ENCODE data around the gene TNNI3.
"Not testable (repeated sequence)": the region's sequence is repeated elsewhere in the genome, so short reads cannot be mapped to it uniquely, and the experiment has no call there.

TNNI3 gene

GRCh38 chr19:55173186-55173713 lies 15.7 kb upstream of the TNNI3 start:
- DNase-seq (ENCODE audit: low read depth in 2 of 2): no peak

- no peak for DNase-seq (ENCODE audit: low read depth in 2 of 2)
Measured at GRCh38 chr19:55172741-55173140, 15.2 kb upstream of the TNNI3 start.

GRCh38 chr19:55172318-55172717 lies 14.8 kb upstream of the TNNI3 start:
- not testable (repeated sequence) for DNase-seq (ENCODE audit: low read depth in 2 of 2)

GRCh38 chr19:55171440-55171839 lies 13.9 kb upstream of the TNNI3 start:
- DNase-seq (ENCODE audit: low read depth in 2 of 2): no peak

- DNase-seq (ENCODE audit: low read depth in 2 of 2): no peak
Measured at GRCh38 chr19:55169136-55169535, 11.6 kb upstream of the TNNI3 start.

- DNase-seq (ENCODE audit: low read depth in 2 of 2): peak; percentile 48 to 66
Measured at GRCh38 chr19:55166530-55167268, 9.2 kb upstream of the TNNI3 start, which contains the start of gene DNAAF3. Gene DNAAF3, minus strand, starts transcription at chr19:55166613. Its CDS starts 200 bp downstream, at chr19:55166413.

- DNase-seq (ENCODE audit: low read depth in 2 of 2): peak in 1 of 2 donors; percentile 34
Measured at GRCh38 chr19:55165952-55166529, 8.5 kb upstream of the TNNI3 start.

- DNase-seq (ENCODE audit: low read depth in 2 of 2): no peak
Measured at GRCh38 chr19:55161571-55162322, 4.2 kb upstream of the TNNI3 start.

- no peak for DNase-seq (ENCODE audit: low read depth in 2 of 2)
Measured at GRCh38 chr19:55160986-55161365, 3.4 kb upstream of the TNNI3 start.

- peak; percentile 75 to 86 for DNase-seq (ENCODE audit: low read depth in 2 of 2)
Measured at GRCh38 chr19:55160128-55160985, 2.8 kb upstream of the TNNI3 start.

- DNase-seq (ENCODE audit: low read depth in 2 of 2): no peak
Measured at GRCh38 chr19:55158848-55159749, 1.6 kb upstream of the TNNI3 start.

- DNase-seq (ENCODE audit: low read depth in 2 of 2): no peak
Measured at GRCh38 chr19:55158423-55158822, 891 bp upstream of the TNNI3 start.

GRCh38 chr19:55156202-55157063 lies 1.1 kb downstream of the TNNI3 start:
- no peak for DNase-seq (ENCODE audit: low read depth in 2 of 2)

GRCh38 chr19:55155784-55156183 lies 1.7 kb downstream of the TNNI3 start:
- not testable (repeated sequence) for DNase-seq (ENCODE audit: low read depth in 2 of 2)

GRCh38 chr19:55153652-55154264 lies 3.8 kb downstream of the TNNI3 start:
- DNase-seq (ENCODE audit: low read depth in 2 of 2): no peak

GRCh38 chr19:55152017-55152416 lies 5.5 kb downstream of the TNNI3 start:
- DNase-seq (ENCODE audit: low read depth in 2 of 2): no peak

GRCh38 chr19:55149078-55150003 lies 8.2 kb downstream of the TNNI3 start, which contains the start of gene TNNT1:
Gene TNNT1, minus strand, starts transcription at chr19:55149206. Its CDS starts 2,049 bp downstream, at chr19:55147157.
- DNase-seq (ENCODE audit: low read depth in 2 of 2): no peak

Data from stimulated activated CD4-positive, alpha-beta T cell treated with anti-CD3 and anti-CD28 coated beads, Interleukin-1b, Interleukin-23, amount 100 ng/mL, for 4 hours (primary cell).